Choroid plexus epithelial cell (primary cell): ENCODE measurements around the gene ZFYVE28.
"Not testable (repeated sequence)": the region's sequence is repeated elsewhere in the genome, so short reads cannot be mapped to it uniquely, and the experiment has no call there.

Experiments
- DNase-seq: peaks from one replicate; pipeline ENCODE4 v3.0.0-alpha.2; 2010; ENCODE audit warnings: low read depth
- H3K4me3 ChIP-seq: 2 replicates; pipeline ENCODE4 v1.5.1; 2011; ENCODE audit warnings: low read depth, mild to moderate bottlenecking, control low read depth, low read length, moderate library complexity
- CTCF ChIP-seq: conservative IDR thresholded peaks from 2 replicates; pipeline ENCODE4 v1.5.1; 2011; ENCODE audit warnings: low read depth, mild to moderate bottlenecking, control low read depth, inconsistent platforms, low read length, moderate library complexity

Gene ZFYVE28

GRCh38 chr4:2276581-2277325, 141.7 kb downstream of the ZFYVE28 start:
- TF ChIP-seq CTCF: no peak
- no peak for DNase-seq
- no peak overlapping the region for H3K4me3 ChIP-seq

- no peak overlapping the region for H3K4me3 ChIP-seq
- TF ChIP-seq CTCF: no peak
- DNase-seq: no peak
These were observed 142.7 kb downstream of the ZFYVE28 start for GRCh38 chr4:2275546-2276251.

- not testable (repeated sequence) for H3K4me3 ChIP-seq, DNase-seq
These were observed 143.4 kb downstream of the ZFYVE28 start for GRCh38 chr4:2275044-2275397.

GRCh38 chr4:2274320-2275043, 144.0 kb downstream of the ZFYVE28 start:
- H3K4me3 ChIP-seq: no peak overlapping the region
- no peak for DNase-seq
- TF ChIP-seq CTCF: no peak

GRCh38 chr4:2273657-2274319, 144.7 kb downstream of the ZFYVE28 start:
- no peak for TF ChIP-seq CTCF
- H3K4me3 ChIP-seq: no peak overlapping the region
- DNase-seq: no peak

GRCh38 chr4:2273221-2273620, 145.2 kb downstream of the ZFYVE28 start:
- TF ChIP-seq CTCF: no peak
- no peak overlapping the region for H3K4me3 ChIP-seq
- no peak for DNase-seq

GRCh38 chr4:2272828-2273120, 145.7 kb downstream of the ZFYVE28 start:
- DNase-seq: no peak
- TF ChIP-seq CTCF: no peak

More at GRCh38 chr4:2272828-2273120, 145.7 kb downstream of the ZFYVE28 start:
- H3K4me3 ChIP-seq: no peak overlapping the region
